ENCODE measurements around the gene OR4Q2. TPM values are rescaled to one million over a fixed set of nuclear protein-coding genes. Genes with fewer than 3 reads are reported as not detected.

Gene OR4Q2
- total and polyA plus RNA-seq, 2 donors from 2014 or later = not detected

DNA sequence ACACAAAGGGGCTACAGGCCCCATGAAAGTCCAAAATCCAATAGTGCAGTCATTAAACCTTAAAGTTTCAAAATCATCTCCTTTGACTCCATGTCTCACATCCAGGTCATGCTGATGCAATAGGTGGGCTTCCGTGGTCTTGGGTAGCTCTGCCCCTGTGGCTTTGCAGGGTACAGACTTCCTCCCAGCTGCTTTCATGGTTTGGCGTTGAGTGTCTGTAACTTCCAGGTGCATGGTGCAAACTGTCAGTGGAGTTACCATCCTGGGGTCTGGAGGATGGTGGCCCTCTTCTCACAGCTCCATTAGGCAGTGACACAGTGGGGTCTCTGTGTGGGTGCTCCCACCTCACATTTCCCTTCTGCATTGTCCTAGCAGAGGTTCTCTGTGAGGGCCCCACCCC lies 8.5 kb upstream of the OR4Q2 start:
- FAIRE-seq (no peak), DNase-seq (no peak)
- Histone ChIP-seq H3K4me3 (ENCODE audit: low read length in 3 of 3) (no peak overlapping the region), H3K9ac (ENCODE audit: low read length in 3 of 3) (no peak overlapping the region), H3K9me3 (ENCODE audit: control insufficient read depth in 2 of 3, insufficient read depth in 1 of 3, low read length in 3 of 3) (no peaks in the 10 kb centered on the region), H3K27me3 (ENCODE audit: control insufficient read depth, insufficient read depth, low read length) (no peaks in the 10 kb centered on the region), H3K36me3 (ENCODE audit: control insufficient read depth in 2 of 3, insufficient read depth in 3 of 3, low read length in 3 of 3) (no peaks in the 10 kb centered on the region), H3K27ac (ENCODE audit: low read depth in 2 of 2, low read length in 2 of 2) (no peak overlapping the region), H3K4me1 (ENCODE audit: control insufficient read depth in 2 of 3, insufficient read depth in 2 of 3, low read depth in 1 of 3, low read length in 3 of 3) (no peaks in the 10 kb centered on the region)
- intact Hi-C loops (cut with DNase I) = no loop called here
- TF ChIP-seq, protein P1, sequence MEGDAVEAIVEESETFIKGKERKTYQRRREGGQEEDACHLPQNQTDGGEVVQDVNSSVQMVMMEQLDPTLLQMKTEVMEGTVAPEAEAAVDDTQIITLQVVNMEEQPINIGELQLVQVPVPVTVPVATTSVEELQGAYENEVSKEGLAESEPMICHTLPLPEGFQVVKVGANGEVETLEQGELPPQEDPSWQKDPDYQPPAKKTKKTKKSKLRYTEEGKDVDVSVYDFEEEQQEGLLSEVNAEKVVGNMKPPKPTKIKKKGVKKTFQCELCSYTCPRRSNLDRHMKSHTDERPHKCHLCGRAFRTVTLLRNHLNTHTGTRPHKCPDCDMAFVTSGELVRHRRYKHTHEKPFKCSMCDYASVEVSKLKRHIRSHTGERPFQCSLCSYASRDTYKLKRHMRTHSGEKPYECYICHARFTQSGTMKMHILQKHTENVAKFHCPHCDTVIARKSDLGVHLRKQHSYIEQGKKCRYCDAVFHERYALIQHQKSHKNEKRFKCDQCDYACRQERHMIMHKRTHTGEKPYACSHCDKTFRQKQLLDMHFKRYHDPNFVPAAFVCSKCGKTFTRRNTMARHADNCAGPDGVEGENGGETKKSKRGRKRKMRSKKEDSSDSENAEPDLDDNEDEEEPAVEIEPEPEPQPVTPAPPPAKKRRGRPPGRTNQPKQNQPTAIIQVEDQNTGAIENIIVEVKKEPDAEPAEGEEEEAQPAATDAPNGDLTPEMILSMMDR (IDR thresholded peaks at IDR 0.05; ENCODE audit: borderline replicate concordance, extremely low read depth, insufficient read depth) = no peak

- no peak overlapping the region for H3K4me3 ChIP-seq (ENCODE audit: low read length in 3 of 3)
- no peaks in the 10 kb centered on the region for H3K36me3 ChIP-seq (ENCODE audit: control insufficient read depth in 2 of 3, insufficient read depth in 3 of 3, low read length in 3 of 3)
- no peak overlapping the region for H3K27ac ChIP-seq (ENCODE audit: low read depth in 2 of 2, low read length in 2 of 2)
- DNase-seq (no peak), FAIRE-seq (no peak)
- H3K27me3 ChIP-seq (ENCODE audit: control insufficient read depth, insufficient read depth, low read length) = no peaks in the 10 kb centered on the region
- H3K9me3 ChIP-seq (ENCODE audit: control insufficient read depth in 2 of 3, insufficient read depth in 1 of 3, low read length in 3 of 3) = no peaks in the 10 kb centered on the region
- no peaks in the 10 kb centered on the region for H3K4me1 ChIP-seq (ENCODE audit: control insufficient read depth in 2 of 3, insufficient read depth in 2 of 3, low read depth in 1 of 3, low read length in 3 of 3)
- TF ChIP-seq, protein P1 (IDR thresholded peaks at IDR 0.05; ENCODE audit: borderline replicate concordance, extremely low read depth, insufficient read depth) = no peak
- intact Hi-C loops (cut with DNase I) = no loop called here
- no peak overlapping the region for H3K9ac ChIP-seq (ENCODE audit: low read length in 3 of 3)
These were observed 356 bp downstream of the OR4Q2 start for GRCh38 chr14:20002319-20002718.

DNA sequence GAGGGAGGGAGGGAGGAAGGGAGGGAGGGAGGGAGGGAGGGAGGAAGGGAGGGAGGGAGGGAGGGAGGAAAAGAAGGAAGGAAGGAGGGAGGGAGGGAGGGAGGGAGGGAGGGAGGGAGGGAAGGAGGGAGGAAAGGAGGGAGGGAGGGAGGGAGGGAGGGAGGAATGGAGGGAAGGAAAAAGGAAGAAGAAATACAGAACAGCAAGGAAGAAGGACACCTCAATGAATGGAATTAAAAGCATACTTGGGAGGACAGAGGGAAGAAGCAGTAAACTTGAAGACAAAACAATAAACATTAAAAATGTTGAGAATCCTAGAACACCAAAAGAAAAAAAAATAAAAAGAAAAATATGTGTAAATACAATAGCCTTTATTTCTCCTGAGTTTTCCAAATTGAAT lies 6.2 kb downstream of the OR4Q2 start:
- FAIRE-seq (no peak), DNase-seq (no peak)
- Histone ChIP-seq H3K9me3 (ENCODE audit: control insufficient read depth in 2 of 3, insufficient read depth in 1 of 3, low read length in 3 of 3) (peaks cover 0 to 5% (median 2%) of the 10 kb centered on the region in 3 donors), H3K27ac (ENCODE audit: low read depth in 2 of 2, low read length in 2 of 2) (no peak overlapping the region), H3K4me1 (ENCODE audit: control insufficient read depth in 2 of 3, insufficient read depth in 2 of 3, low read depth in 1 of 3, low read length in 3 of 3) (no peaks in the 10 kb centered on the region), H3K27me3 (ENCODE audit: control insufficient read depth, insufficient read depth, low read length) (no peaks in the 10 kb centered on the region), H3K4me3 (ENCODE audit: low read length in 3 of 3) (no peak overlapping the region), H3K9ac (ENCODE audit: low read length in 3 of 3) (no peak overlapping the region), H3K36me3 (ENCODE audit: control insufficient read depth in 2 of 3, insufficient read depth in 3 of 3, low read length in 3 of 3) (no peaks in the 10 kb centered on the region)
- intact Hi-C loops (cut with DNase I) = no loop called here
- TF ChIP-seq, protein P1 (IDR thresholded peaks at IDR 0.05; ENCODE audit: borderline replicate concordance, extremely low read depth, insufficient read depth) = no peak

- FAIRE-seq (no peak), DNase-seq (no peak)
- Histone ChIP-seq H3K27ac (ENCODE audit: low read depth in 2 of 2, low read length in 2 of 2) (no peak within 1 kb of the TSS), H3K9me3 (ENCODE audit: control insufficient read depth in 2 of 3, insufficient read depth in 1 of 3, low read length in 3 of 3) (peaks cover 0 to 2% (median 0%) of the 10 kb centered on the region in 3 donors), H3K36me3 (ENCODE audit: control insufficient read depth in 2 of 3, insufficient read depth in 3 of 3, low read length in 3 of 3) (no peaks in the 10 kb centered on the region), H3K4me3 (ENCODE audit: low read length in 3 of 3) (no peak within 1 kb of the TSS), H3K27me3 (ENCODE audit: control insufficient read depth, insufficient read depth, low read length) (no peaks in the 10 kb centered on the region), H3K4me1 (ENCODE audit: control insufficient read depth in 2 of 3, insufficient read depth in 2 of 3, low read depth in 1 of 3, low read length in 3 of 3) (no peaks in the 10 kb centered on the region), H3K9ac (ENCODE audit: low read length in 3 of 3) (no peak within 1 kb of the TSS)
- intact Hi-C loops (cut with DNase I) = no loop called here
- TF ChIP-seq, protein P1 (IDR thresholded peaks at IDR 0.05; ENCODE audit: borderline replicate concordance, extremely low read depth, insufficient read depth) = no peak
These were observed 17.4 kb downstream of the OR4Q2 start, which contains the start of gene OR4K14 for GRCh38 chr14:20019257-20019865. OR4K14 (minus strand) TSS chr14:20019307; CDS start chr14:20015193, 4,114 bp downstream.

Measured in kidney (tissue), 14 donors.